K562 (cell line): ENCODE measurements around the gene RXRB. TPM values are rescaled to one million over a fixed set of nuclear protein-coding genes. Genes with fewer than 3 reads are reported as not detected.

Experiments used
- ATAC-seq: fragments of 200-7000 bp; cut with Tn5 transposase; 3 replicates; pipeline ENCODE4 v1.9.1; 2020; ENCODE audit warnings: moderate library complexity
- BruUV-seq: library from RNA; stranded (reverse); fragments of 400-500 nt; replicated peaks from 2 replicates; lab custom pipeline; 2021; lab: Mats Ljungman, UMichigan
- CTCF ChIA-PET: fragments of 300-600 bp; formaldehyde crosslinking; extraction: SDS; loops from one replicate; lab custom pipeline; 2021; ENCODE audit warnings: low intra/inter-chr PET ratio; lab: Yijun Ruan, JAX
- POLR2A ChIA-PET: fragments of 300-600, 350-650 bp; sonication (Branson Sonifier 250); formaldehyde crosslinking; extraction: SDS; loops from one replicate; lab custom pipeline; 2021; ENCODE audit warnings: antibody characterized with exemption, inconsistent platforms; lab: Yijun Ruan, JAX
- DNase-seq, 4 experiments: peaks; one replicate each; pipeline versions ENCODE4 v3.0.0 to v3.0.0-alpha.2; 2011 to 2018; ENCODE audit warnings: low spot score in 3 of 4, mixed read lengths in 3 of 4; ENCODE audit errors: extremely low read depth in 1 of 4
- FAIRE-seq: peaks from 2 replicates; lab custom pipeline; 2011; peaks lifted over from hg19 to GRCh38; lab: Jason Lieb, UNC
- H2AFZ ChIP-seq: 2 replicates; pipeline ENCODE4 v1.6.0; 2011; ENCODE audit warnings: low read depth, low read length, control low read depth, inconsistent platforms
- H3K27ac ChIP-seq: fragments of 200-600 bp; 3 replicates; pipeline ENCODE4 v1.8.0; 2011; ENCODE audit warnings: low read depth, mild to moderate bottlenecking, control low read depth, inconsistent platforms, low read length, moderate library complexity, mixed read lengths; ENCODE audit errors: extremely low read depth
- H3K27me3 ChIP-seq, 2 experiments: fragments of 300-600 bp in 1 of 2; 2 replicates in 1 of 2; 3 replicates in 1 of 2; pipeline versions ENCODE4 v1.6.0 to v1.8.0; 2011; ENCODE audit warnings: inconsistent platforms in 2 of 2, low read length in 2 of 2, mild to moderate bottlenecking in 1 of 2, mixed read lengths in 1 of 2, moderate library complexity in 1 of 2; ENCODE audit not compliant: control insufficient read depth in 2 of 2, insufficient read depth in 2 of 2
- H3K36me3 ChIP-seq: fragments of 300-600 bp; 3 replicates; pipeline ENCODE4 v1.8.0; 2011; ENCODE audit warnings: mild to moderate bottlenecking, low read length, inconsistent platforms; ENCODE audit not compliant: control insufficient read depth, insufficient read depth
- H3K4me1 ChIP-seq, 2 experiments: fragments of 200-600 bp in 1 of 2; replicated peaks in 1 of 2; 2 replicates in 1 of 2; 3 replicates in 1 of 2; pipeline versions ENCODE4 v1.5.1 to v1.8.0; 2011; ENCODE audit warnings: inconsistent platforms in 2 of 2, low read length in 2 of 2, mild to moderate bottlenecking in 1 of 2, mixed read lengths in 1 of 2, moderate library complexity in 1 of 2; ENCODE audit not compliant: control insufficient read depth in 2 of 2, insufficient read depth in 2 of 2
- H3K4me2 ChIP-seq: 2 replicates; pipeline ENCODE4 v1.6.1; 2011; ENCODE audit warnings: low read length, control low read depth, inconsistent platforms, mixed read lengths; ENCODE audit not compliant: insufficient read depth
- H3K4me3 ChIP-seq: fragments of 200-600 bp; sonication (generic), shearing (Covaris generic); 2 replicates; pipeline ENCODE4 v1.5.1; 2016; ENCODE audit warnings: control low read depth, inconsistent platforms
- H3K79me2 ChIP-seq: fragments of 200-600 bp; 3 replicates; pipeline ENCODE4 v1.8.0; 2011; ENCODE audit warnings: low read length, inconsistent platforms; ENCODE audit not compliant: control insufficient read depth, insufficient read depth
- H3K9ac ChIP-seq, 2 experiments: 2 replicates each; pipeline versions ENCODE4 v1.6.0 to v1.6.1; 2011; ENCODE audit warnings: low read depth in 2 of 2, low read length in 2 of 2, control low read depth in 1 of 2, inconsistent platforms in 1 of 2, mild to moderate bottlenecking in 1 of 2, mixed read lengths in 1 of 2; ENCODE audit not compliant: insufficient read depth in 1 of 2
- H3K9me1 ChIP-seq: one replicate; pipeline ENCODE4 v1.6.0; 2011; ENCODE audit warnings: inconsistent platforms, mild to moderate bottlenecking, low read length, moderate library complexity; ENCODE audit not compliant: control insufficient read depth, insufficient read depth
- H3K9me3 ChIP-seq: replicated peaks from 2 replicates; pipeline ENCODE4 v1.5.1; 2011; ENCODE audit warnings: low read depth, low read length, inconsistent platforms; ENCODE audit not compliant: control insufficient read depth, insufficient read depth
- H4K20me1 ChIP-seq: replicated peaks from 2 replicates; pipeline ENCODE4 v1.6.1; 2011; ENCODE audit warnings: low read length, inconsistent platforms, mixed read lengths; ENCODE audit not compliant: control insufficient read depth, insufficient read depth
- ARNT ChIP-seq, 2 experiments: fragments of 450-650 bp; IDR thresholded peaks; 2 replicates each; pipeline ENCODE4 v1.6.1; 2016; ENCODE audit warnings: mild to moderate bottlenecking in 1 of 2
- EHMT2 ChIP-seq: fragments of 450-650 bp; IDR thresholded peaks from 2 replicates; pipeline ENCODE4 v1.6.1; 2018; ENCODE audit warnings: antibody characterized with exemption
- ETS2 ChIP-seq: IDR thresholded peaks from 2 replicates; pipeline ENCODE4 v1.6.1; 2016; ENCODE audit warnings: borderline replicate concordance, missing genetic modification characterization, mild to moderate bottlenecking, moderate library complexity, missing compliant biosample characterization; ENCODE audit not compliant: poor library complexity, severe bottlenecking
- HDAC1 ChIP-seq, 2 experiments: fragments of 450-650 bp; IDR thresholded peaks; 2 replicates each; pipeline ENCODE4 v1.6.1; 2016 to 2017; ENCODE audit warnings: inconsistent platforms in 1 of 2, mild to moderate bottlenecking in 1 of 2, moderate library complexity in 1 of 2
- HDGF ChIP-seq: fragments of 450-650 bp; IDR thresholded peaks from 2 replicates; pipeline ENCODE4 v1.6.1; 2016
- HIVEP1 ChIP-seq: fragments of 250-450 bp; sonication (Bioruptor Pico); IDR thresholded peaks from 2 replicates; pipeline ENCODE4 v1.4.0; 2020; ENCODE audit warnings: mild to moderate bottlenecking
- KDM1A ChIP-seq, 2 experiments: fragments of 450-650 bp; IDR thresholded peaks; 2 replicates each; pipeline ENCODE4 v1.6.1; 2016; ENCODE audit warnings: mild to moderate bottlenecking in 2 of 2
- KLF1 ChIP-seq: fragments of 450-650 bp; IDR thresholded peaks from 2 replicates; pipeline ENCODE4 v1.6.1; 2016; ENCODE audit warnings: missing genetic modification characterization, missing compliant biosample characterization
- NFRKB ChIP-seq: fragments of 450-650 bp; IDR thresholded peaks from 2 replicates; pipeline ENCODE4 v1.6.1; 2016; ENCODE audit warnings: low read depth
- NKRF ChIP-seq: fragments of 450-650 bp; IDR thresholded peaks from 2 replicates; pipeline ENCODE4 v1.6.1; 2016; ENCODE audit warnings: borderline replicate concordance
- OTX1 ChIP-seq: fragments of 450-650 bp; formaldehyde crosslinking; IDR thresholded peaks from 2 replicates; pipeline ENCODE4 v1.4.0; 2022; ENCODE audit warnings: mild to moderate bottlenecking
- PCBP2 ChIP-seq: fragments of 200-400 bp; formaldehyde crosslinking; IDR thresholded peaks from 2 replicates; pipeline ENCODE4 v1.6.1; 2018; ENCODE audit warnings: low read length, low read depth, mild to moderate bottlenecking, moderate library complexity; ENCODE audit not compliant: poor library complexity, severe bottlenecking
- PHB ChIP-seq: fragments of 250-450 bp; sonication (Bioruptor Pico); IDR thresholded peaks from 2 replicates; pipeline ENCODE4 v1.5.0; 2021
- RHOXF2B ChIP-seq: fragments of 250-450 bp; sonication (Bioruptor Pico); conservative IDR thresholded peaks from 2 replicates; pipeline ENCODE4 v1.5.1; 2021
- TEAD1 ChIP-seq, 2 experiments: fragments of 450-650 bp in 1 of 2; sonication (generic) in 1 of 2; formaldehyde crosslinking; IDR thresholded peaks; 2 replicates each; pipeline versions ENCODE4 v1.4.0 to v1.8.0; 2020 to 2022; ENCODE audit warnings: mild to moderate bottlenecking in 2 of 2, missing genetic modification reagents in 1 of 2
- TRIM25 ChIP-seq: fragments of 450-650 bp; IDR thresholded peaks from 2 replicates; pipeline ENCODE4 v1.7.0; 2016; ENCODE audit warnings: borderline replicate concordance
- YY1 ChIP-seq, 3 experiments: IDR thresholded peaks; 2 replicates each; pipeline ENCODE4 v1.6.1; 2011; ENCODE audit warnings: low read length in 2 of 3, mild to moderate bottlenecking in 2 of 3, moderate library complexity in 2 of 3, borderline replicate concordance in 1 of 3, control low read depth in 1 of 3, low read depth in 1 of 3; ENCODE audit not compliant: insufficient read depth in 3 of 3, insufficient replicate concordance in 2 of 3, control insufficient read depth in 1 of 3, insufficient read length in 1 of 3; ENCODE audit errors: extremely low read depth in 1 of 3
- ZBTB43 ChIP-seq: sonication (generic); formaldehyde crosslinking; IDR thresholded peaks from 2 replicates; pipeline ENCODE4 v1.8.0; 2023; ENCODE audit warnings: mild to moderate bottlenecking, missing genetic modification reagents
- WGBS: fragments of 100-300 bp; shearing (Covaris generic); methylation state at CpG from one replicate; pipeline ENCODE4 v1.1.6; 2016; ENCODE audit warnings: low coverage, mixed read lengths; ENCODE audit not compliant: insufficient coverage; ENCODE audit errors: missing lambda C conversion rate; 5-methylcytosine and 5-hydroxymethylcytosine counted together
- in situ Hi-C: fragments of 300-500 bp; cut with MboI; formaldehyde crosslinking; loops from 4 replicates; pipeline ENCODE4 v1.15.0; 2018; ENCODE audit warnings: inconsistent platforms, mixed read lengths
- intact Hi-C: fragments of 100-400 bp; cut with micrococcal nuclease; formaldehyde crosslinking; loops from 2 replicates; pipeline ENCODE4 v1.14.2; 2022
- polyA plus RNA-seq, 8 experiments: library from polyadenylated mRNA; depleted of rRNA in 4 of 8; stranded (reverse) in 5 of 8; unstranded in 3 of 8; fragments of >200 nt; fragmentation: Nextera tagmentation in 2 of 8; fragmentation: Illumina TruSeq in 1 of 8; extraction: Ambion mirVana in 2 of 8; extraction: Trizol in 1 of 8; gene quantifications; 2 replicates each; pipeline versions ENCODE4 v1.2.1 to v1.2.3, GENCODE V29; 2011 to 2014; ENCODE audit warnings: inconsistent platforms in 1 of 8, missing spikeins in 1 of 8
- total RNA-seq, 7 experiments: library from RNA; depleted of rRNA in 6 of 7; stranded (reverse); fragments of >200 nt in 6 of 7; fragmentation: Illumina TruSeq in 2 of 7; extraction: Trizol in 2 of 7; gene quantifications; 2 replicates each; pipeline versions ENCODE4 v1.2.1 to v1.2.3, GENCODE V29; 2011 to 2021; ENCODE audit warnings: low replicate concordance in 1 of 7

Gene RXRB
- total and polyA plus RNA-seq, 9 of the 15 experiments (the other 6 are each of a cell fraction or from before 2014, with no cell fraction given) = 0.76 to 35.5 (median 18.4) TPM

DNA sequence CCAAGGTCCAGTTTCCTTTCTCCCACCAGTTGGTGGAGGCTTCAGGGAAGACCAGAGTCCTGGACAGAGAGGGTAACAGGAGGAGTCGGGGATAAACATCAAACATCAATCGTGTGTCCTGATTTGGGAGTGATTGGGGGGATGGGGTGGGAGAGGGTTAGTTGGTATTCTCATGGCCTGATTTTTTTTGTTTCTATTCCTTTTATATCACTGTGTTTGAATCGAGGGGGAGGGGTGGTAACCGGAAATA lies 3.6 kb upstream of the RXRB start:
- peak overlapping the region in 1 of 2 experiments; percentile 38; a peak in 1 of 4 replicates for H3K9ac ChIP-seq
- TF ChIP-seq RHOXF2B (CRISPR knock-in tag) (no peak), YY1 (IDR thresholded peaks at IDR 0.05; ENCODE audit: borderline replicate concordance in 1 of 3, control insufficient read depth in 1 of 3, extremely low read depth in 1 of 3, insufficient read depth in 3 of 3, insufficient read length in 1 of 3, insufficient replicate concordance in 2 of 3, low read depth in 1 of 3, low read length in 2 of 3) (no peak), ETS2 (tag) (no peak), TEAD1 (CRISPR knock-in tag; IDR thresholded peaks at IDR 0.05) (0 out of 4 replicates have a peak, but pooled peaks of 1 of the 2 experiments have one; percentile 10), NKRF (no peak), PHB (no peak), EHMT2 (no peak), NFRKB (0 out of 2 replicates have a peak, but pooled peaks have one; percentile 5), ZBTB43 (CRISPR knock-in tag) (no peak), KLF1 (tag) (0 out of 2 replicates have a peak, but pooled peaks have one; percentile 33), HDGF (peak; percentile 31; the same call in 1 of the 2 replicates), KDM1A (IDR thresholded peaks at IDR 0.05) (peak; percentile 62 to 80; a peak in 3 of 4 replicates), ARNT (IDR thresholded peaks at IDR 0.05) (peak in 1 of 2 experiments; percentile 22; a peak in 1 of 4 replicates), OTX1 (CRISPR knock-in tag) (peak; percentile 61; the same call in 1 of the 2 replicates), HIVEP1 (CRISPR knock-in tag) (no peak), TRIM25 (0 out of 2 replicates have a peak, but pooled peaks have one; percentile 18), PCBP2 (no peak), HDAC1 (IDR thresholded peaks at IDR 0.05) (peak in 1 of 2 experiments; percentile 6; a peak in 1 of 4 replicates)
- TF ChIP-seq, all 486 proteins: peak for 9
- no peak for DNase-seq
- in situ Hi-C loops = no loop called here
- FAIRE-seq = no peak
- Histone ChIP-seq H3K9me3 (no peaks in the 10 kb centered on the region), H3K9me1 (peaks cover 3% of the 10 kb centered on the region), H3K79me2 (peaks cover 78% of the 10 kb centered on the region), H3K27ac (peak overlapping the region; percentile 4; the same call in 1 of the 3 replicates), H2AFZ (no peak overlapping the region), H4K20me1 (peaks cover 16% of the 10 kb centered on the region; the same call in 1 of the 2 replicates), H3K4me1 (peaks cover 46 to 64% of the 10 kb centered on the region in 2 experiments), H3K4me3 (peak overlapping the region; percentile 62), H3K36me3 (peaks cover 36% of the 10 kb centered on the region), H3K27me3 (no peaks in the 10 kb centered on the region), H3K4me2 (peak overlapping the region; percentile 40; the same call in 1 of the 2 replicates)
- BruUV-seq = no TSS peak
- intact Hi-C loops = loop anchor here (2.0 to 5.0 kb wide), 2 partner anchors 215 to 1072 kb away; partner anchors contain the start of genes CUTA and FKBPL
- ChIA-PET POLR2A (interaction anchor here (0.6 to 1.6 kb wide), 7 partner anchors 8 to 232 kb away, joined by 3 to 9 read pairs (median 4); partner anchors contain the start of genes RPS18 and VPS52), CTCF (no interaction called here)
- WGBS = 17% methylated on average over 3 of the region's 4 CpGs
- ATAC-seq = no peak
